ENCODE data around the gene OVOL3.

DNA sequence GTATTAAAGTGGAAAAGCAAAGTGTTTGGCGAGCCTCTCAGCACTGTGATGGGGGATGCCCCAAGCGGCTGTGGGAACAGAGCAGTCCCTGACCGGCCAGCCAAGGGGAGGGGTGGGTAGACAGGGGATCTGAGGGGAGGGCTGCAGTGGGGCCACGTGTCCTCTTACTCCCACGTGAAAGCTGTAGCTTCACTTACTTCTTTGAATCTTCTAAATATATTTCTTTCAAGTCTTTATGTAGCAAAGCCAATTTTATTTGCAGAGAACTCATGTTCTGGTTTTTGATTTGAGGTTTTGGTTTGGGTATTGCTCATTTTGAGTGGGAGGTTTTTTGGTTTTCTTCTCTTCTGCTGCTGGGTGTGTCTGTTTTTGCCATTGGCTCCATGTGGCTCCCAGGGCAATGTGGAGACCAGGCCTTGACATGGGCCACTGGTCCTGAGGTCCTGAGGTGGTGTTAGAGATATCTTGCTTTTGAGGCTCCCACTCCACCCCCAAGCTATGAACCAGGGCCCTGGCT lies 17.7 kb upstream of the OVOL3 start:
- TF ChIP-seq RAD21 (IDR thresholded peaks at IDR 0.05) (no peak), YY1 (IDR thresholded peaks at IDR 0.05) (no peak)
- TF ChIP-seq, protein P1, sequence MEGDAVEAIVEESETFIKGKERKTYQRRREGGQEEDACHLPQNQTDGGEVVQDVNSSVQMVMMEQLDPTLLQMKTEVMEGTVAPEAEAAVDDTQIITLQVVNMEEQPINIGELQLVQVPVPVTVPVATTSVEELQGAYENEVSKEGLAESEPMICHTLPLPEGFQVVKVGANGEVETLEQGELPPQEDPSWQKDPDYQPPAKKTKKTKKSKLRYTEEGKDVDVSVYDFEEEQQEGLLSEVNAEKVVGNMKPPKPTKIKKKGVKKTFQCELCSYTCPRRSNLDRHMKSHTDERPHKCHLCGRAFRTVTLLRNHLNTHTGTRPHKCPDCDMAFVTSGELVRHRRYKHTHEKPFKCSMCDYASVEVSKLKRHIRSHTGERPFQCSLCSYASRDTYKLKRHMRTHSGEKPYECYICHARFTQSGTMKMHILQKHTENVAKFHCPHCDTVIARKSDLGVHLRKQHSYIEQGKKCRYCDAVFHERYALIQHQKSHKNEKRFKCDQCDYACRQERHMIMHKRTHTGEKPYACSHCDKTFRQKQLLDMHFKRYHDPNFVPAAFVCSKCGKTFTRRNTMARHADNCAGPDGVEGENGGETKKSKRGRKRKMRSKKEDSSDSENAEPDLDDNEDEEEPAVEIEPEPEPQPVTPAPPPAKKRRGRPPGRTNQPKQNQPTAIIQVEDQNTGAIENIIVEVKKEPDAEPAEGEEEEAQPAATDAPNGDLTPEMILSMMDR (IDR thresholded peaks at IDR 0.05; ENCODE audit: low read depth, low read length, missing input control), result no peak
- TF ChIP-seq, protein P2, sequence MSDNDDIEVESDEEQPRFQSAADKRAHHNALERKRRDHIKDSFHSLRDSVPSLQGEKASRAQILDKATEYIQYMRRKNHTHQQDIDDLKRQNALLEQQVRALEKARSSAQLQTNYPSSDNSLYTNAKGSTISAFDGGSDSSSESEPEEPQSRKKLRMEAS (IDR thresholded peaks at IDR 0.05), result no peak
